Immature natural killer cell (primary cell): ENCODE results near the gene HGF. TPM values are rescaled to one million over a fixed set of nuclear protein-coding genes. Genes with fewer than 3 reads are reported as not detected.

Experiments used
- DNase-seq, 3 donors: peaks; one replicate each; pipeline ENCODE4 v3.0.0; 2022; ENCODE audit warnings: mixed read lengths in 1 of 3
- H3K27ac Mint-ChIP-seq, 6 donors: one replicate each; pipeline ENCODE4 v1.8.0; 2020; ENCODE audit warnings: mixed read lengths in 6 of 6, mild to moderate bottlenecking in 5 of 6, inconsistent platforms in 4 of 6, moderate library complexity in 3 of 6
- H3K27me3 Mint-ChIP-seq, 3 donors: one replicate each; pipeline ENCODE4 v1.8.0; 2020 to 2021; ENCODE audit warnings: low read depth in 3 of 3, mild to moderate bottlenecking in 3 of 3, mixed read lengths in 3 of 3, moderate library complexity in 3 of 3, inconsistent platforms in 1 of 3
- H3K36me3 Mint-ChIP-seq, 3 donors: one replicate each; pipeline ENCODE4 v1.8.0; 2020; ENCODE audit warnings: mixed read lengths in 3 of 3, inconsistent platforms in 2 of 3, mild to moderate bottlenecking in 2 of 3
- H3K4me1 Mint-ChIP-seq, 2 donors: one replicate each; pipeline ENCODE4 v1.8.0; 2020; ENCODE audit warnings: inconsistent platforms in 2 of 2, mild to moderate bottlenecking in 2 of 2, mixed read lengths in 2 of 2, moderate library complexity in 1 of 2
- H3K4me3 Mint-ChIP-seq, 5 donors: one replicate each; pipeline ENCODE4 v1.8.0; 2020; ENCODE audit warnings: mild to moderate bottlenecking in 5 of 5, mixed read lengths in 5 of 5, inconsistent platforms in 3 of 5, moderate library complexity in 3 of 5
- H3K9me3 Mint-ChIP-seq, 6 donors: one replicate each; pipeline ENCODE4 v1.8.0; 2020; ENCODE audit warnings: mild to moderate bottlenecking in 6 of 6, mixed read lengths in 6 of 6, inconsistent platforms in 4 of 6, moderate library complexity in 3 of 6
- polyA plus RNA-seq, 3 donors: library from polyadenylated mRNA; unstranded; fragments of 300-500 nt; fragmentation: Illumina TruSeq; gene quantifications; one replicate each; pipeline ENCODE4 v1.2.3, GENCODE V29; 2021

HGF gene
- polyA plus RNA-seq, 3 donors from 2014 or later: not detected

- no peaks in the 10 kb centered on the region for H3K4me1 Mint-ChIP-seq
- no peak for DNase-seq
- H3K36me3 Mint-ChIP-seq: peaks cover 0 to 3% (median 0%) of the 10 kb centered on the region in 3 donors
- peaks cover 0 to 2% (median 1%) of the 10 kb centered on the region in 3 donors for H3K27me3 Mint-ChIP-seq
- no peak overlapping the region for H3K4me3 Mint-ChIP-seq
- H3K27ac Mint-ChIP-seq: no peak overlapping the region
- peaks cover 4 to 53% (median 15%) of the 10 kb centered on the region in 6 donors for H3K9me3 Mint-ChIP-seq
Measured at GRCh38 chr7:81692146-81692905, 77.5 kb downstream of the HGF start.

DNA sequence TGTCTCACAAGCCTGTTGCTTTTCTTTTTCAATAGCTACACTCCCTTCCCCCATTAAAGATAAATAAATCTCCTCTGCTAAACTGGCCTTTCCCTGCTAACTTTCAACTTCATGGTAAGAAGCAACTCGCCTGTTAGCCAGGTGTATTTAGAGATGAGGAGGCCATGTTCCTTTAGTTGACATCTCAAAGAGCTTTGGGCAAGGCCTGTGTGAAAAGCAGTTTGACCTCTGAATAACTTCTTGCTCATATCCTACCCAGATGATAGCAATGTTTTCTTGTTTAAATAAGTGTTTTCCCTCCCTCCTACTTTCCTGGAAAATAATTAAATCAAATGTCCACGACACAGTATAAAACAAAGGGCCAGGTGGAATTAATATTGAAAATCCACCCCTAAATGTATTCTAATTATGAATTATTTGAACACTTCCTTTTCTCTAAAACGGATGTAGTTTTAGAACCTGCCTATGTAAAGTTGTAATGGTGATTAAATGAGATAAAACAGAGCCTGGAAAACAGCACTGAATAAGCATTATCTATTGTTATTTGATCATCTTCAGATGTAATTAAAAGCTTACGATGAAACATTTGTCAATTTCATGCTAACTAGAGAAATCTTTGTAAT, 78.5 kb downstream of the HGF start:
- Mint-ChIP-seq H3K4me3 (no peak overlapping the region), H3K9me3 (peaks cover 2 to 46% (median 13%) of the 10 kb centered on the region in 6 donors), H3K27me3 (peaks cover 0 to 2% (median 1%) of the 10 kb centered on the region in 3 donors), H3K36me3 (peaks cover 0 to 3% (median 0%) of the 10 kb centered on the region in 3 donors), H3K27ac (no peak overlapping the region), H3K4me1 (no peaks in the 10 kb centered on the region)
- no peak for DNase-seq

- Mint-ChIP-seq H3K4me1 (no peaks in the 10 kb centered on the region), H3K4me3 (no peak overlapping the region), H3K9me3 (peaks cover 2 to 46% (median 15%) of the 10 kb centered on the region in 6 donors), H3K36me3 (peaks cover 0 to 3% (median 0%) of the 10 kb centered on the region in 3 donors), H3K27ac (no peak overlapping the region), H3K27me3 (peaks cover 0 to 2% (median 1%) of the 10 kb centered on the region in 3 donors)
- no peak for DNase-seq
Measured at GRCh38 chr7:81690688-81691087, 79.2 kb downstream of the HGF start.

DNA sequence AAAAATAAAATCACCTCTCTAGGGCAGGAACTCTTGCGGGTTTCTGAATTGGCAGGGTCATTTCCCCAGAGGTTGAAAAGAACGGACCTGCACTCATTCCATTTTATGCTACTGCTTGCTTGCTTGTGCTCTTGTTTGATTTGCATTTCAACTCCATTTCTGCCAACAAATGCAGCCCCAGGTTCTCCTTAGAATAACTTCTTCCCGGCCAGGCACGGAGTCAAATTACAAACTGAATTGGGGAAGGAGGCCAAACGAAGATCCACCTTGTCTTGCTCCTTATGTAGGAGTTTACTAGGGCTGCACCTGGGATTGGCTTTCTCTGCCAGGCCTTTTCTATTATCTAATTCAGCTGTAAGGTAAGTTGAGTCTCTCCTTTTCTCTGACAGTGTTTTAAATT, 79.6 kb downstream of the HGF start:
- H3K27me3 Mint-ChIP-seq: peaks cover 0 to 2% (median 1%) of the 10 kb centered on the region in 3 donors
- no peaks in the 10 kb centered on the region for H3K4me1 Mint-ChIP-seq
- H3K4me3 Mint-ChIP-seq: no peak overlapping the region
- H3K36me3 Mint-ChIP-seq: peaks cover 0 to 3% (median 0%) of the 10 kb centered on the region in 3 donors
- no peak overlapping the region for H3K27ac Mint-ChIP-seq
- no peak for DNase-seq
- peaks cover 3 to 48% (median 15%) of the 10 kb centered on the region in 6 donors for H3K9me3 Mint-ChIP-seq

GRCh38 chr7:81688622-81689411, 81.0 kb downstream of the HGF start:
- Mint-ChIP-seq H3K36me3 (peaks cover 0 to 3% (median 0%) of the 10 kb centered on the region in 3 donors), H3K27ac (no peak overlapping the region), H3K4me3 (no peak overlapping the region), H3K4me1 (no peaks in the 10 kb centered on the region), H3K9me3 (peaks cover 3 to 52% (median 16%) of the 10 kb centered on the region in 6 donors), H3K27me3 (peaks cover 0 to 2% (median 1%) of the 10 kb centered on the region in 3 donors)
- DNase-seq: no peak

GRCh38 chr7:81687062-81687461, 82.8 kb downstream of the HGF start:
- no peak overlapping the region for H3K4me3 Mint-ChIP-seq
- peaks cover 0 to 3% (median 0%) of the 10 kb centered on the region in 3 donors for H3K36me3 Mint-ChIP-seq
- peaks cover 2 to 47% (median 12%) of the 10 kb centered on the region in 6 donors for H3K9me3 Mint-ChIP-seq
- no peak for DNase-seq
- peaks cover 0 to 2% (median 0%) of the 10 kb centered on the region in 3 donors for H3K27me3 Mint-ChIP-seq
- H3K4me1 Mint-ChIP-seq: peaks cover 0 to 7% of the 10 kb centered on the region in 2 donors
- no peak overlapping the region for H3K27ac Mint-ChIP-seq

DNA sequence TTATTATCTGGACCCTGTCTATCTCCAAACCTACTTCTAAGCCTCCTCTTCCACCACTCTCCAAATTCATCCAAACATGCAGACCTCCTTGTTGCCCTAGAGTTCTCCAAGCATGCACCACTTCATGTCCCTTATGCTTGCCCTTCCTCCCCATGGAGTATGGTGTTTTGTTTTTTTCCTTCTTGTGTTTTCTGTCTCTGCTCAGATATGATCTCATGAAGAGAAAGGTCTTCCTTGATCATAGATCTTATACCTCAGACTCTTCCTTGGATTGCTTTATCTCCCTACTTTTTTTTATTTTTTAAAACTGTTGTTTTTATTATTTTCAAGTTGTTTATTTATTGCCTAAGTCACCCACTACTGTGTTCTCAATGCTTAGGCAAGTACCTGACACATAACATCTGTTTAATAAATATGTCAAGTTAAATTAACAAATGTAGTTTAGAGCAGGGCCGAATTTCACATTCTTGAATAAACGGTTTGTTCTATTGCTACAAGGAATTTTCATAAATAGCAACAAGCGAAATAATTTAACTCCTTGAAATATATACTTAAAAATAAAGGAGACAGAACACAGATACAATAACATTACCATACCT, 84.5 kb downstream of the HGF start:
- peaks cover 0 to 2% (median 0%) of the 10 kb centered on the region in 3 donors for H3K27me3 Mint-ChIP-seq
- peaks cover 2 to 35% (median 10%) of the 10 kb centered on the region in 6 donors for H3K9me3 Mint-ChIP-seq
- no peak for DNase-seq
- no peak overlapping the region for H3K4me3 Mint-ChIP-seq
- H3K36me3 Mint-ChIP-seq: peaks cover 0 to 3% (median 0%) of the 10 kb centered on the region in 3 donors
- H3K27ac Mint-ChIP-seq: no peak overlapping the region
- H3K4me1 Mint-ChIP-seq: peaks cover 0 to 7% of the 10 kb centered on the region in 2 donors

DNA sequence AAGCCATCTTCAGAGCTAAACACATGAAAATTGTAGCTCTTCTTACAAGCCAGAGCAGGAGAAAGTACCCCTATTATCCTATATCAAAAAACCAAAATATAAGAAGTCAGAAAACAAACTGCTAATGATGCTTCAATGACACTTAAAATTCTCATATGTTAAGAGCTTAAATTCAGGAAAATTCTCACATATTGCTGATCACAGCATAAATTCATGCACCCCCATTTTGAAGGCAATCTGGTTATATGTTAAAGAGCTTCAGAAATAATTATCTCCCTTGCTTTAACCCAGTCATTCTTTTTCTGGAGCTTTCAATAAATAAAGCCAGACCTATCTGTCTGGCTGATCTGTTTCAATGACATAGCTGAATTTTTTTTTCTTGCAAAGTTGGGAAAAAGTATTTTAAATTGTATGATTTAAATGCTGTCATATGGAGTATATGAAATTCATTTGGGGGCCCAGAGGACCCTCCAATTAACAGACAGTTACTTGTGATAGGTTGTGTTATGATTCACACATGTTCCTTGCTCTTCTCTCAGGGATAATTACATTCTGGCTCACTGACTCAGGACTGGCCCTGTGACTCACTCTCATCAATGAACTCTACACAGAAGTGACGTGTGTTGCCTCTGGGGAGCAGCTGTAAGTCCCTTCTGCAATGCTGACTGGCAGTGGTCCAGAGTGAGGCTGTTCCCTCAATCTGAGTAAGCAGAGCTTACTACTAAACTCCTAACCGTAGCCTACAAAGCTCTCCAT, 85.2 kb downstream of the HGF start:
- Mint-ChIP-seq H3K27ac (no peak overlapping the region), H3K4me3 (no peak overlapping the region), H3K27me3 (peaks cover 0 to 2% (median 0%) of the 10 kb centered on the region in 3 donors), H3K36me3 (peaks cover 0 to 3% (median 0%) of the 10 kb centered on the region in 3 donors), H3K9me3 (peaks cover 2 to 34% (median 11%) of the 10 kb centered on the region in 6 donors), H3K4me1 (peaks cover 0 to 7% of the 10 kb centered on the region in 2 donors)
- no peak for DNase-seq

DNA sequence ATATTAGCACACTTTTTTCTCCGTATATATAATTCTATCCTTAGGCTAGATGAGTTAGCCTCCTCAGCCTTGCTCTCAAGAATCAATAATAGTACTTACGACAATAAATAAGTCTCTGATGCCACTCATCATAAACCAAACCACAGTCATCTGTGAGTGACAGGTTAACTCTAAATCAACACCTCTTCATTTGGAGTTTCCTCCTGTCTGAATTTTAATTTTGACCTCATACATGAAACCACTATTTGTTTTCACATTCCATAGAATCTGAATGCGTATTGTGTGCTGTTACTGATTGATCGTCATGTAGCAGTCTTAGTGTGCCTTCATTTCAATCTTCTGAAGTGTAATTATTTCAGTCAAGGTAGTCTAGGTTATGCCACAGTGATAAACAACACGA, 85.8 kb downstream of the HGF start:
- Mint-ChIP-seq H3K4me3 (no peak overlapping the region), H3K27me3 (peaks cover 0 to 2% (median 0%) of the 10 kb centered on the region in 3 donors), H3K36me3 (peaks cover 0 to 3% (median 0%) of the 10 kb centered on the region in 3 donors), H3K27ac (no peak overlapping the region), H3K4me1 (peaks cover 0 to 7% of the 10 kb centered on the region in 2 donors), H3K9me3 (peaks cover 2 to 32% (median 8%) of the 10 kb centered on the region in 6 donors)
- DNase-seq: no peak

- Mint-ChIP-seq H3K27ac (no peak overlapping the region), H3K9me3 (peaks cover 2 to 32% (median 8%) of the 10 kb centered on the region in 6 donors), H3K36me3 (no peaks in the 10 kb centered on the region), H3K4me1 (peaks cover 0 to 7% of the 10 kb centered on the region in 2 donors), H3K4me3 (no peak overlapping the region), H3K27me3 (peaks cover 0 to 3% (median 0%) of the 10 kb centered on the region in 3 donors)
- DNase-seq: no peak
Measured at GRCh38 chr7:81682873-81683272, 87.0 kb downstream of the HGF start.

DNA sequence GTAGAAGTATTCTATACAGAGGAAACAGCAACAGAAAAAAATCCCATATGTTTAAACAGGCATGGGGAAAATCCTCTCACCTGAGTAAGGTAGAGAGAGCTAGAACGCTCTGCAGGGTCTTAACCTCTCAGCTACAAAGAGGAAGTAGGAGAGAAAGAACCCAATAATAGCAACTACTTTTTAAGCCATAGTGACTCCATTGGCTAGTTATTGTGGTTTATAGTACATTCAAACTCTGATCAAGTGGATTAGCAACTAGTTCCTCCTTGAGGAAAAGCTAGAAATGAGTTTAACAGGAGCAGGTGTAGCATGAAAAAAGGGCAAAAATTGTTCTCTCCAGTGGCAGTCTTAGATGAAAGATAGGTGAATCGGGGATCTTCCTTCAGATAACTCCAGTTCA, 89.7 kb downstream of the HGF start:
- Mint-ChIP-seq H3K27me3 (peaks cover 0 to 3% (median 0%) of the 10 kb centered on the region in 3 donors), H3K36me3 (no peaks in the 10 kb centered on the region), H3K27ac (no peak overlapping the region), H3K4me3 (no peak overlapping the region), H3K9me3 (peaks cover 0 to 44% (median 11%) of the 10 kb centered on the region in 6 donors), H3K4me1 (peaks cover 0 to 7% of the 10 kb centered on the region in 2 donors)
- DNase-seq: no peak

DNA sequence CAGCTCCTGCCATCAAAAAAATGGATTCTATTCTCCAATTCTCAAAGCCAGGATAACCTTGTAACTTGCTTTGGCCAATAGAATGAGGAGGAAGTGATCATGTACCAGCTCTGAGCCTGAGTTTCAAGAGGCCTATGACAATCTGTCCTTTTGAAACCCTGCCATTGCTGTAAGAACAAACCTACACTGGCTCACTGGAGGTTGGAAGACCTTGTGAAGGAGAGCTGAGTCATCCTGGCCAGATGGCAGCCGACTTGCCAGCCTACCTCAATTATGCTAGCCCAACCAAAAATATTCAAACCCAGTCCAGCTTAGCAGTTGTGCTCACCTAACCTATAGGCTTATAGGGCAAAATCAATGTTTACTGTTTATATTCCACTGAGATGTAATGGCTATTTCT, 93.0 kb downstream of the HGF start:
- no peak for DNase-seq
- peaks cover 0 to 3% (median 0%) of the 10 kb centered on the region in 3 donors for H3K27me3 Mint-ChIP-seq
- no peaks in the 10 kb centered on the region for H3K36me3 Mint-ChIP-seq

More for the DNA sequence above, 93.0 kb downstream of the HGF start:
- no peak overlapping the region for H3K27ac Mint-ChIP-seq
- peaks cover 0 to 40% (median 11%) of the 10 kb centered on the region in 6 donors for H3K9me3 Mint-ChIP-seq
- no peaks in the 10 kb centered on the region for H3K4me1 Mint-ChIP-seq
- no peak overlapping the region for H3K4me3 Mint-ChIP-seq
